WTC11 (cell line): ENCODE results near the gene CTNNA2.

Source experiments
- FOXK1 ChIP-seq: sonication (generic); formaldehyde crosslinking; IDR thresholded peaks from 2 replicates; pipeline ENCODE4 v1.8.0; 2022; ENCODE audit warnings: mild to moderate bottlenecking, moderate library complexity, missing genetic modification reagents
- MYBL2 ChIP-seq: sonication (generic); formaldehyde crosslinking; IDR thresholded peaks from 2 replicates; pipeline ENCODE4 v1.8.1; 2023; ENCODE audit warnings: mild to moderate bottlenecking, moderate library complexity, missing genetic modification reagents
- TEAD4 ChIP-seq: sonication (generic); formaldehyde crosslinking; IDR thresholded peaks from 2 replicates; pipeline ENCODE4 v1.8.0; 2022; ENCODE audit warnings: mild to moderate bottlenecking, missing genetic modification reagents
- ZNF138 ChIP-seq: sonication (generic); formaldehyde crosslinking; conservative IDR thresholded peaks from 2 replicates; pipeline ENCODE4 v1.8.1; 2022; ENCODE audit warnings: mild to moderate bottlenecking, moderate library complexity, missing genetic modification reagents
- ZNF317 ChIP-seq: sonication (generic); formaldehyde crosslinking; IDR thresholded peaks from 2 replicates; pipeline ENCODE4 v1.8.1; 2023; ENCODE audit warnings: low read depth, mild to moderate bottlenecking, moderate library complexity, missing genetic modification reagents, borderline replicate concordance
- ZNF416 ChIP-seq: fragments of 250-450 bp; sonication (Bioruptor Pico); IDR thresholded peaks from 2 replicates; pipeline ENCODE4 v1.9.0; 2021; ENCODE audit warnings: mild to moderate bottlenecking, inconsistent platforms
- TF ChIP-seq, protein P1 (sequence below): sonication (generic); formaldehyde crosslinking; IDR thresholded peaks from 2 replicates; pipeline ENCODE4 v1.8.0; 2022; ENCODE audit warnings: mild to moderate bottlenecking, missing genetic modification reagents
- TF ChIP-seq, protein P2 (sequence below): fragments of 200-600 bp; IDR thresholded peaks from 2 replicates; pipeline ENCODE4 v1.8.0; 2022; ENCODE audit warnings: antibody characterized with exemption

DNA sequence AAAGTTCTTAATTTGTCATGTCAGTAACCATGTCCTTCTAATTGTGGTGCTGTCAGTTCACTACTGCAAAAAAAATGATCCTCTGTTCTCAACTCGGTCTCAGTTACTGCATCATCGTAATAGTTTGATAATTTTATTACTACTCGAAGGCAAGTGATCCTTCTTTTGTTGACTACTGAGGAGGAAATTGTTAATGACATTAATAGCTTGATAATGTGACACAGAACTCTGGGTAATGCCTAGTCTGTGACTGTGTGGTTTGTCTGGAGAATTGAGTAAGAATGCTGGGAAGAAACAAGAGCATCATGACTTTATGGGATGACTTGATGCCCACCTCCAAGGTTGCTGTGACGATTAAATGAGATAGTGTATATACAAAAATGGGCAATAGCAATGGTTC lies 524.5 kb downstream of the CTNNA2 start:
- TF ChIP-seq ZNF416 (CRISPR knock-in tag) = no peak
- no peak for TF ChIP-seq TEAD4 (CRISPR knock-in tag)
- no peak for TF ChIP-seq ZNF138 (CRISPR knock-in tag)
- TF ChIP-seq, protein P1, sequence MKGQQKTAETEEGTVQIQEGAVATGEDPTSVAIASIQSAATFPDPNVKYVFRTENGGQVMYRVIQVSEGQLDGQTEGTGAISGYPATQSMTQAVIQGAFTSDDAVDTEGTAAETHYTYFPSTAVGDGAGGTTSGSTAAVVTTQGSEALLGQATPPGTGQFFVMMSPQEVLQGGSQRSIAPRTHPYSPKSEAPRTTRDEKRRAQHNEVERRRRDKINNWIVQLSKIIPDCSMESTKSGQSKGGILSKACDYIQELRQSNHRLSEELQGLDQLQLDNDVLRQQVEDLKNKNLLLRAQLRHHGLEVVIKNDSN = no peak
- no peak for TF ChIP-seq ZNF317 (CRISPR knock-in tag)
- TF ChIP-seq, protein P2, sequence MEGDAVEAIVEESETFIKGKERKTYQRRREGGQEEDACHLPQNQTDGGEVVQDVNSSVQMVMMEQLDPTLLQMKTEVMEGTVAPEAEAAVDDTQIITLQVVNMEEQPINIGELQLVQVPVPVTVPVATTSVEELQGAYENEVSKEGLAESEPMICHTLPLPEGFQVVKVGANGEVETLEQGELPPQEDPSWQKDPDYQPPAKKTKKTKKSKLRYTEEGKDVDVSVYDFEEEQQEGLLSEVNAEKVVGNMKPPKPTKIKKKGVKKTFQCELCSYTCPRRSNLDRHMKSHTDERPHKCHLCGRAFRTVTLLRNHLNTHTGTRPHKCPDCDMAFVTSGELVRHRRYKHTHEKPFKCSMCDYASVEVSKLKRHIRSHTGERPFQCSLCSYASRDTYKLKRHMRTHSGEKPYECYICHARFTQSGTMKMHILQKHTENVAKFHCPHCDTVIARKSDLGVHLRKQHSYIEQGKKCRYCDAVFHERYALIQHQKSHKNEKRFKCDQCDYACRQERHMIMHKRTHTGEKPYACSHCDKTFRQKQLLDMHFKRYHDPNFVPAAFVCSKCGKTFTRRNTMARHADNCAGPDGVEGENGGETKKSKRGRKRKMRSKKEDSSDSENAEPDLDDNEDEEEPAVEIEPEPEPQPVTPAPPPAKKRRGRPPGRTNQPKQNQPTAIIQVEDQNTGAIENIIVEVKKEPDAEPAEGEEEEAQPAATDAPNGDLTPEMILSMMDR = no peak
- no peak for TF ChIP-seq MYBL2
- no peak for TF ChIP-seq FOXK1
